Neural progenitor cell (in vitro differentiated cells): ENCODE measurements around the gene TENM3. TPM values are rescaled to one million over a fixed set of nuclear protein-coding genes. Genes with fewer than 3 reads are reported as not detected.
A peak's percentile ranks its signal among the peaks of the same experiment; 100 is the strongest.

Experiments used
- DNase-seq: peaks from one replicate; pipeline ENCODE4 v3.0.0-alpha.2; 2016; ENCODE audit warnings: low spot score
- H2AFZ ChIP-seq: fragments of 200-600 bp; sonication (generic); replicated peaks from 2 replicates; pipeline ENCODE4 v1.6.1; 2016; ENCODE audit warnings: antibody characterized with exemption
- H3F3A ChIP-seq: fragments of 200-600 bp; sonication (generic); 2 replicates; pipeline ENCODE4 v1.6.1; 2016; ENCODE audit warnings: antibody characterized with exemption, low read depth
- H3K27ac ChIP-seq: fragments of 200-600 bp; sonication (generic); 2 replicates; pipeline ENCODE4 v1.5.1; 2016; ENCODE audit warnings: mild to moderate bottlenecking
- H3K27me3 ChIP-seq: fragments of 200-600 bp; sonication (generic); 2 replicates; pipeline ENCODE4 v1.6.1; 2016; ENCODE audit warnings: mild to moderate bottlenecking, moderate library complexity
- H3K36me3 ChIP-seq: fragments of 200-600 bp; sonication (generic); 2 replicates; pipeline ENCODE4 v1.5.1; 2016
- H3K4me1 ChIP-seq: fragments of 200-600 bp; sonication (generic); 2 replicates; pipeline ENCODE4 v1.6.1; 2016; ENCODE audit warnings: mixed run types
- H3K4me2 ChIP-seq: fragments of 200-600 bp; sonication (generic); 2 replicates; pipeline ENCODE4 v1.6.1; 2016
- H3K4me3 ChIP-seq: fragments of 200-600 bp; sonication (generic); 2 replicates; pipeline ENCODE4 v1.5.1; 2016
- H3K79me2 ChIP-seq: fragments of 200-600 bp; sonication (generic); 2 replicates; pipeline ENCODE4 v1.6.1; 2016; ENCODE audit warnings: low read depth
- H3K9ac ChIP-seq: fragments of 200-600 bp; sonication (generic); 2 replicates; pipeline ENCODE4 v1.6.1; 2016
- H3K9me3 ChIP-seq: fragments of 200-600 bp; sonication (generic); 2 replicates; pipeline ENCODE4 v1.5.1; 2016; ENCODE audit warnings: low read depth
- H4K20me1 ChIP-seq: fragments of 200-600 bp; sonication (generic); 2 replicates; pipeline ENCODE4 v1.6.1; 2016; ENCODE audit warnings: low read depth
- H3K27ac Mint-ChIP-seq: 3 replicates; pipeline ENCODE4 v1.8.0; 2021; ENCODE audit warnings: mixed read lengths
- H3K27me3 Mint-ChIP-seq: 2 replicates; pipeline ENCODE4 v1.8.0; 2022; ENCODE audit warnings: low read depth, mild to moderate bottlenecking, inconsistent platforms, moderate library complexity, mixed read lengths; ENCODE audit not compliant: insufficient read depth
- H3K36me3 Mint-ChIP-seq: 3 replicates; pipeline ENCODE4 v1.8.0; 2021; ENCODE audit warnings: mixed read lengths
- H3K4me1 Mint-ChIP-seq: 3 replicates; pipeline ENCODE4 v1.8.0; 2021; ENCODE audit warnings: mixed read lengths
- H3K4me3 Mint-ChIP-seq: 3 replicates; pipeline ENCODE4 v1.8.0; 2021; ENCODE audit warnings: mild to moderate bottlenecking, moderate library complexity, mixed read lengths
- H3K9me3 Mint-ChIP-seq: 3 replicates; pipeline ENCODE4 v1.8.0; 2020; ENCODE audit warnings: mixed read lengths
- CTCF ChIP-seq: fragments of 200-600 bp; sonication (generic); IDR thresholded peaks from 2 replicates; pipeline ENCODE4 v1.5.1; 2017; ENCODE audit warnings: antibody characterized with exemption, mild to moderate bottlenecking
- EZH2 ChIP-seq: fragments of 200-600 bp; sonication (generic); IDR thresholded peaks from 2 replicates; pipeline ENCODE4 v1.6.1; 2017; ENCODE audit warnings: antibody characterized with exemption, mild to moderate bottlenecking, moderate library complexity
- EZH2phosphoT487 ChIP-seq: fragments of 200-600 bp; sonication (generic); IDR thresholded peaks from 2 replicates; pipeline ENCODE4 v1.6.1; 2017; ENCODE audit warnings: antibody characterized with exemption
- total RNA-seq: library from RNA; depleted of rRNA; stranded (reverse); fragments of >200 nt; gene quantifications from 2 replicates; pipeline ENCODE4 v1.2.3, GENCODE V29; 2015; ENCODE audit warnings: low replicate concordance

TENM3 gene
- total RNA-seq, 1 donor from 2014 or later = 78.7 TPM

- no peak for DNase-seq
- no peaks in the 10 kb centered on the region for H3K27me3 ChIP-seq
- peaks cover 6% of the 10 kb centered on the region for H3K4me1 Mint-ChIP-seq
- H3K79me2 ChIP-seq = no peaks in the 10 kb centered on the region
- H3K27me3 Mint-ChIP-seq = no peaks in the 10 kb centered on the region
- TF ChIP-seq EZH2phosphoT487 (no peak), CTCF (no peak), EZH2 (no peak)
- no peaks in the 10 kb centered on the region for H3F3A ChIP-seq
- H3K4me3 Mint-ChIP-seq = no peak overlapping the region
- H3K4me1 ChIP-seq = no peaks in the 10 kb centered on the region
- no peaks in the 10 kb centered on the region for H4K20me1 ChIP-seq
- H3K9me3 ChIP-seq = no peaks in the 10 kb centered on the region
- H3K9me3 Mint-ChIP-seq = no peaks in the 10 kb centered on the region
- no peak overlapping the region for H2AFZ ChIP-seq
- H3K27ac ChIP-seq = no peak overlapping the region
- H3K4me3 ChIP-seq = no peak overlapping the region
- peaks cover 29% of the 10 kb centered on the region for H3K36me3 Mint-ChIP-seq
- no peak overlapping the region for H3K4me2 ChIP-seq
- no peak overlapping the region for H3K27ac Mint-ChIP-seq
- H3K9ac ChIP-seq = no peak overlapping the region
- H3K36me3 ChIP-seq = no peaks in the 10 kb centered on the region
These were observed 192.2 kb downstream of the TENM3 start for GRCh38 chr4:182435401-182435800.

- H3K4me1 Mint-ChIP-seq = peaks cover 9% of the 10 kb centered on the region
- Histone ChIP-seq H3K4me2 (no peak overlapping the region), H4K20me1 (no peaks in the 10 kb centered on the region), H3K9ac (no peak overlapping the region), H3K4me3 (no peak overlapping the region), H3F3A (peaks cover 10% of the 10 kb centered on the region), H3K79me2 (no peaks in the 10 kb centered on the region), H2AFZ (no peak overlapping the region), H3K36me3 (no peaks in the 10 kb centered on the region), H3K27ac (no peak overlapping the region), H3K9me3 (no peaks in the 10 kb centered on the region), H3K4me1 (no peaks in the 10 kb centered on the region), H3K27me3 (peaks cover 16% of the 10 kb centered on the region)
- H3K4me3 Mint-ChIP-seq = no peak overlapping the region
- peaks cover 6% of the 10 kb centered on the region for H3K27me3 Mint-ChIP-seq
- H3K36me3 Mint-ChIP-seq = peaks cover 14% of the 10 kb centered on the region
- TF ChIP-seq EZH2phosphoT487 (no peak), CTCF (peak; percentile 33), EZH2 (no peak)
- H3K9me3 Mint-ChIP-seq = no peaks in the 10 kb centered on the region
- no peak for DNase-seq
- H3K27ac Mint-ChIP-seq = no peak overlapping the region
These were observed 199.9 kb downstream of the TENM3 start for GRCh38 chr4:182443070-182443469.

- DNase-seq = peak; percentile 45
- peaks cover 28% of the 10 kb centered on the region for H3K4me1 Mint-ChIP-seq
- Histone ChIP-seq H4K20me1 (peaks cover 18% of the 10 kb centered on the region), H3K27me3 (peaks cover 16% of the 10 kb centered on the region), H3K9ac (no peak overlapping the region), H2AFZ (peak overlapping the region; percentile 82), H3K4me2 (peak overlapping the region; percentile 90), H3K36me3 (no peaks in the 10 kb centered on the region), H3F3A (peaks cover 17% of the 10 kb centered on the region), H3K9me3 (no peaks in the 10 kb centered on the region), H3K4me1 (peaks cover 26% of the 10 kb centered on the region), H3K4me3 (peak overlapping the region; percentile 68), H3K79me2 (peaks cover 37% of the 10 kb centered on the region), H3K27ac (no peak overlapping the region)
- H3K36me3 Mint-ChIP-seq = no peaks in the 10 kb centered on the region
- H3K4me3 Mint-ChIP-seq = peak overlapping the region; percentile 91
- H3K9me3 Mint-ChIP-seq = no peaks in the 10 kb centered on the region
- H3K27ac Mint-ChIP-seq = peak overlapping the region; percentile 79
- H3K27me3 Mint-ChIP-seq = peaks cover 6% of the 10 kb centered on the region
- TF ChIP-seq CTCF (no peak), EZH2 (no peak), EZH2phosphoT487 (no peak)
These were observed 204.6 kb downstream of the TENM3 start for GRCh38 chr4:182447767-182448280.
